ENCODE data around the gene LYRM4. TPM values are rescaled to one million over a fixed set of nuclear protein-coding genes. Genes with fewer than 3 reads are reported as not detected.

LYRM4 gene
- total RNA-seq, 1 experiment from 2014 or later = 44.3 TPM

DNA sequence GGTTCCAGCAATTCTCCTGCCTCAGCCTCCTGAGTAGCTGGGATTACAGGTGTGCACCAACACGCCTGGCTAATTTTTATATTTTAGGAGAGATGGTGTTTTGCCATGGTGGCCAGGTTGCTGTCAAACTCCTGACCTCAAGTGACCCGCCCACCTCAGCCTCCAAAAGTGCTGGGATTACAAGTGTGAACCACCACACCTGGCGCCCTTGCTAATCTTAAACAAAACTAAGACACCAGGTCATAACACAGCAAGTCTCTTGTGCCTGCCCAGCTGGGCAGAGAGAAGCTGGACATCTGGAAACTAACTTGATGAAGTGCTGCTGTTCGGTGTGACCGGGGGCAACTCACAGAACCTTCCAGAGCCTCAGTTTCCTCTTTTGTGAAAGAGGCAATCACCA lies 107.6 kb downstream of the LYRM4 start:
- H3K9me3 Mint-ChIP-seq = no peaks in the 10 kb centered on the region
- WGBS (ENCODE audit: extremely low coverage, insufficient read length, low lambda C conversion rate) = no CpG with 5 or more reads among the region's 5 CpGs
- no peaks in the 10 kb centered on the region for H3K79me1 ChIP-seq (ENCODE audit: insufficient read depth, low read depth, low read length, poor library complexity, severe bottlenecking)

More for the DNA sequence above, 107.6 kb downstream of the LYRM4 start:
- H3K4me3 Mint-ChIP-seq = no peak overlapping the region
- H2BK120ac ChIP-seq (ENCODE audit: low read depth, low read length, poor library complexity, severe bottlenecking) = no peak overlapping the region
- no peak overlapping the region for H4K8ac ChIP-seq (replicated peaks; ENCODE audit: insufficient read length, low read depth, low read length)
- H3K23me2 ChIP-seq (ENCODE audit: insufficient read length, low read depth, low read length, poor library complexity, severe bottlenecking) = no peaks in the 10 kb centered on the region
- H2AK5ac ChIP-seq (ENCODE audit: insufficient read length, low read length) = no peak overlapping the region
- no peak overlapping the region for H3K14ac ChIP-seq (ENCODE audit: insufficient read depth, low read length)
- no peak overlapping the region for H3K4me2 ChIP-seq (ENCODE audit: insufficient read depth, insufficient read length, low read length)
- H2BK15ac ChIP-seq (ENCODE audit: low read depth, low read length) = no peak overlapping the region
- H2BK20ac ChIP-seq (ENCODE audit: low read depth, low read length, poor library complexity, severe bottlenecking) = no peak overlapping the region
- H3K27me3 Mint-ChIP-seq (ENCODE audit: low read depth) = no peaks in the 10 kb centered on the region
- no peak overlapping the region for H2AFZ ChIP-seq (ENCODE audit: low read length)
- TF ChIP-seq, protein P1, sequence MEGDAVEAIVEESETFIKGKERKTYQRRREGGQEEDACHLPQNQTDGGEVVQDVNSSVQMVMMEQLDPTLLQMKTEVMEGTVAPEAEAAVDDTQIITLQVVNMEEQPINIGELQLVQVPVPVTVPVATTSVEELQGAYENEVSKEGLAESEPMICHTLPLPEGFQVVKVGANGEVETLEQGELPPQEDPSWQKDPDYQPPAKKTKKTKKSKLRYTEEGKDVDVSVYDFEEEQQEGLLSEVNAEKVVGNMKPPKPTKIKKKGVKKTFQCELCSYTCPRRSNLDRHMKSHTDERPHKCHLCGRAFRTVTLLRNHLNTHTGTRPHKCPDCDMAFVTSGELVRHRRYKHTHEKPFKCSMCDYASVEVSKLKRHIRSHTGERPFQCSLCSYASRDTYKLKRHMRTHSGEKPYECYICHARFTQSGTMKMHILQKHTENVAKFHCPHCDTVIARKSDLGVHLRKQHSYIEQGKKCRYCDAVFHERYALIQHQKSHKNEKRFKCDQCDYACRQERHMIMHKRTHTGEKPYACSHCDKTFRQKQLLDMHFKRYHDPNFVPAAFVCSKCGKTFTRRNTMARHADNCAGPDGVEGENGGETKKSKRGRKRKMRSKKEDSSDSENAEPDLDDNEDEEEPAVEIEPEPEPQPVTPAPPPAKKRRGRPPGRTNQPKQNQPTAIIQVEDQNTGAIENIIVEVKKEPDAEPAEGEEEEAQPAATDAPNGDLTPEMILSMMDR (conservative IDR thresholded peaks at IDR 0.05) = no peak
- H3K56ac ChIP-seq (ENCODE audit: insufficient read length, low read depth, low read length) = no peak overlapping the region
- no peak for DNase-seq
- H3K36me3 Mint-ChIP-seq (ENCODE audit: insufficient read depth in 1 of 3, low read depth in 3 of 3) = no peaks in the 10 kb centered on the region; a peak in 1 of 7 replicates
- H3K27me3 ChIP-seq (ENCODE audit: insufficient read depth, low read length) = no peaks in the 10 kb centered on the region
- H3K9me3 ChIP-seq (ENCODE audit: control insufficient read depth, low read depth, low read length) = no peaks in the 10 kb centered on the region
- H3K27ac Mint-ChIP-seq = no peak overlapping the region
- H3T11ph ChIP-seq (ENCODE audit: low read length) = no peak overlapping the region
- H3K4me1 Mint-ChIP-seq = 0 out of 4 replicates have a peak, but pooled peaks cover 0 to 4% of the 10 kb centered on the region in 2 experiments
- no peak overlapping the region for H4K5ac ChIP-seq (ENCODE audit: insufficient read length, low read depth, low read length)
- H4K91ac ChIP-seq (ENCODE audit: insufficient read length, low read depth, low read length) = no peak overlapping the region
- no peak overlapping the region for H3K18ac ChIP-seq (ENCODE audit: insufficient read length, low read depth, low read length)
- H2BK5ac ChIP-seq (ENCODE audit: insufficient read length, low read length) = no peak overlapping the region
- no peaks in the 10 kb centered on the region for H3K79me2 ChIP-seq (ENCODE audit: insufficient read depth, low read length)
- H4K20me1 ChIP-seq (ENCODE audit: control insufficient read depth, insufficient read depth, insufficient read length) = no peaks in the 10 kb centered on the region
- H3K4ac ChIP-seq (ENCODE audit: low read depth, low read length) = no peak overlapping the region
- H3K23ac ChIP-seq (ENCODE audit: insufficient read length, low read depth, low read length) = no peak overlapping the region
- H3K9ac ChIP-seq (ENCODE audit: extremely low read depth, insufficient read length, low read length) = no peak overlapping the region
- H2BK12ac ChIP-seq (ENCODE audit: insufficient read length, low read depth, low read length) = no peak overlapping the region
- H3K27ac ChIP-seq (ENCODE audit: insufficient read length, low read depth, low read length) = no peak overlapping the region
- no peaks in the 10 kb centered on the region for H3K4me1 ChIP-seq (ENCODE audit: insufficient read depth, low read length)

Measured in H9 (cell line).